OCI-M2 (cell line): ENCODE data around the gene COX7A2.

ENCODE experiments used
- DNase-seq: peaks from one replicate; lab custom pipeline; 2025; ENCODE audit not compliant: unreplicated experiment; lab: John Stamatoyannopoulos, UW

The COX7A2 gene

DNA sequence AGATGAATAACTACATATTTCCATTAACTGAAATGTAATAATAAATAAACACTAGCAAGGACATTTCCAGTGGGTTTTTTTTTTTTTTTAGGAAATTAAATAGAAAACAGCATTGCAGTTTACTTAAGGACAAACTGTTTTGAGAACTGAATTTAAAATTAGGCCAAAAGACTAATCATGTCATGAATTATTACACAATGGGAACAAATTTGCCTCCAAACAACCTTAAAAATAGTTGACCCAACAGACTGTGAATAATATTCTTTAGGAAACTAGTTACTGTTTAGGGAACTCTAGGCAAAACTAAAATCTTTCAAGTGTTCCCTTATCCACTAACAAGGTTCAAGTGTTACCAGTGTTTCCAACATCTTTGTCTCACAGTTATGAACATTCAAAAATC lies 21.3 kb downstream of the COX7A2 start:
- DNase-seq = no peak

DNA sequence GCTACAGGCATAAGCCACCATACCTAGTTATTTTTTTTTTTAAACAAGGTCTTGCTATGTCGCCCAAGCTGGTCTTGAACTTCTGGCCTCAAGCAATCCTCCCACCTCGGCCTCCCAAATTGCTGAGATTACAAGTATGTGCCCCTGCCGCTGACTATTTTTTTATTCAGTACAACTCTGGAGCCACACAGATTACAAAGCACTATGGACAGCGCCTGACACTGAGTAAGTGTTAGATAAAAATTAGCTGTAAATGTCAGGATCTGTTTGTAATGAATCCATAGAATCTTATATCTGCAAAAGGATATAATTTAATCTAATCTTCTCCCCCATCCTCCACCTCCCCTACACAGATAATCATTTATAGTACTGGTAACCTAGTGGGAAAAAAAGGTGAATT lies 22.5 kb downstream of the COX7A2 start:
- no peak for DNase-seq

DNA sequence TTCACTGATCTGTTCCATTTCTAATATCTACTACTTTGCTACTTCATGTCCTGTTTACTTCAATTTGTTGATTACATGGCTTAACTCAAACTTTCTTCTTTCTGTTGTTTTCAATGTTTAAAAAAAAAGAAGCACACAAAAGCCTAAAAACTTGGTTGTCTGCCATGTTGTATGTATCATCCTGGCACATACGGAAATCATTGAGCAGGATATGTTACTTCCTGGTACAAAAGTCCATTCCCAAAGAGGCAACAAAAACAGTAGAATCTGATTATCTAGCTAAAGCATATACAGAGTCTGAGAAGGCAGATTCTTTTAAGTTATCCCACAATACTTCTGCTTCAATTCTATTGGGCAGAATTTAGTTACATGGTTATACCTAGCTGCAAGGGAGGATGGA lies 23.2 kb downstream of the COX7A2 start:
- DNase-seq = no peak

DNA sequence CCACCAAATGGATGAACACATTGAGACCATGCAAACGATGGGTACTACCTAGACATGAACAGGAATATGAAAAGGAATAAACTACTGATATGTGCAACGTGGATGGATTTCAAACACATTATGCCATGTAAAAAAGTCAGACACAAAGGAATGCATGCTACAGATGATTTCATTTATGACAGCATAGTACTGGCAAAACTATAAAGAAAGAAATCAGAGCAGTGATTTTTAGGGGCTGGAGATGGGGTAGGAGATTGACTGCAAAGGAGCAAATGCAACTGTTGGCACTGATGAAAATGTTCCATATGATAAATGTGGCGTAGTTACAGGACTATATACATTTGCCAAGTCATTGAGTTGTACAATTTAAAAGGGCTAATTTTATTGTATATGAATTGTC lies 24.3 kb downstream of the COX7A2 start:
- no peak for DNase-seq

DNA sequence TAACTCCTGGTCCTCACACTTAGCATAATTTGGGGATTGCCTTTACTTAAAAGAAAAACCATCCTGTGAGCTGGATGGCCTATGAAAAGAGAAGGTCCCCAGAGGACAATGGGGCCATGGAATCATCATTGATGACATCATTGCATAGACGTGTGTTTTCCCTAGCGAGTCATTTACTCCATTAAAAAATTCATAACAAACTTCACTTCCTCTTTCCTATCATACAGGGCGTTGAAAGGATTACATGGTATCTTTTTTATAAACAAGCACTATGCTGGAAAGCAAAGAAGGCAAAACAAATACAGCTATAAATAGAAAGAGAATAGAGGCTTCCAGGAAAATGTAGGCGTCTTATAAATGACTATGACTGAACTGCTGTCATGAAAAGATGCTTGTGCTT lies 26.4 kb downstream of the COX7A2 start:
- DNase-seq = no peak

DNA sequence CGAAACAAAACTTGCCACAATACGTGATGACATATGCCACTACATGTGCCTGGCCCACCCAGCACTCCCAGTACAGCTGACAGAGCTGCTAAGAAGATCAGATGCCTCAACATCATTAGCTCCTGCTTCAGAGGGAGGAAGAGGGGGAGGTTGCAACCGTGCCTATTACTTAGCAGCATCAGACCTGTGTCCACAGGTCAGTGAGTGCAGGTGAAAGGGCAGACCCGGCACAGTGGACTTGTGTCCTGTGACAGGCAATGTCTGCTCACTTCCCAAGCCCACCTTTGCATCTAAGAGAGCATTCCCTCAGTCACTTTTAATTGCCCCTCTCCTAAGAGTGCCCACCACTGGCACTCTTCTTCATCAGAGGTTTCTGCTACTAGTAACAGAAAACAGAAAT lies 28.3 kb downstream of the COX7A2 start:
- no peak for DNase-seq

DNA sequence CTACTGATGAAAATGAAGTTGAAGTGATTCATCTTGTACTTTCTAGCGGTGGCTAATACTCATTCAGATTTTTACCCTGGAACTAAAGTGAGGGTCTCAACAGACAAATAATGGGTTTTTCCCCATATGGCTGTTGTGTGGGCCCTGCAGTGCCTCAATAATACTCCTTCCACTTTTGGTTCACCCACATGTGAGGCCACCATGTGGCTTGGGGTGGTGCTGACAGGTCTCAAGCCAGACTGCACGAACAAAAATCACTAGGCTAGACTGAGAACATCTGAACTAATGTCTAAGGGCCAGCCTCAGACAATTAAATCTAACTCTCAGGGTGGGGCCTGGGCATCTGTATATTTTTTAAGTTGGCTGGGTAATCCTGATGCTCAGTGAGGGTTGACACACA lies 29.9 kb downstream of the COX7A2 start:
- no peak for DNase-seq

DNA sequence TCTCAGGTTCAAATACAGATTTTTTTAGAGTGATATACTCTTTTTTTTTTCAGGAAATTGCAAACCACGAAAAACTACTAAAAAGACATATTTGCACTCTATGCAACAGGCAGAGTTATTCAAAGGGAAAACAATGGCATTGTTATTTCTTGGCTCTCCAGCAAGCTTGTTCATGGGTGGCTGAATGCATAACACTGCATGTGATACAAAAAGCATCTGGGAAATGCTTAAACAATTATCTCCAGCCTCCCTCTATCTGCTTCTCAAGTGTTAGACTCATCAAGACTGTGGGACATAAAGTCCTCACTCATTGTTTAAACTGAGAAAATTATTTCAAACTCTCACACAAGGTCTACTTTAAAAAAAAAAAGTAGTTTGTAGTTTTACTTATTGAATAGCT lies 30.5 kb downstream of the COX7A2 start:
- DNase-seq = no peak

DNA sequence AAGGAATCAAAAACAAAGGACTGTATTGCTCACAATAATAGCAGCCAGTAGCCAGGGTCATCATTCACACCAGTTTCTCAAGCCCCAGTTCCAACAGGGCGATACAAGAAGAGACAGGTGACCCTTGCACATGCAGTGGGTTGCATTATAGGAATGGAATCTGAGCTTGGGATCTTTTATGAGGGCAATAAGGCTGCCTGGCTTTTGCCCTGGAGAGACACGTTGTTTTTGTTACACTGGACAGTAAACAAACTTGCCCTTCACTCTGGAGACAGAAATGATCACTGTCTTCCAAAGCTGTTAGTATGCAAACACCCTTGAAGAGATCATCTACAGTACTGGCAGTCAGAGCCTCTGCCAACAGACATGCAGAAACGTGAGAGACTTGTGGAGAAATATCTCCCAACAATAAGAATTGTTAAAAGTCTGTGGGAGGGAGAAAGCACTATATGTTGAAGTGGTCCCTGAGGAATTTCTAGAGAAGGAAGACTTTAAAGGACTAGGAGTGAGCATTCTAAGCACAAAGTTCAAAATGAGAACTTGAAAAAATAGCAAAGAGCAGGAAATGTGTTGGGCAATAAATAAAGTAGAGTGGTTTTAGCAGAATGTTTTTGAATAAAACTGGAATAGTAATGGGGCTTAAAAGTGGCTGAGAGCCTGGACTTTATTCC lies 31.5 kb downstream of the COX7A2 start:
- no peak for DNase-seq

DNA sequence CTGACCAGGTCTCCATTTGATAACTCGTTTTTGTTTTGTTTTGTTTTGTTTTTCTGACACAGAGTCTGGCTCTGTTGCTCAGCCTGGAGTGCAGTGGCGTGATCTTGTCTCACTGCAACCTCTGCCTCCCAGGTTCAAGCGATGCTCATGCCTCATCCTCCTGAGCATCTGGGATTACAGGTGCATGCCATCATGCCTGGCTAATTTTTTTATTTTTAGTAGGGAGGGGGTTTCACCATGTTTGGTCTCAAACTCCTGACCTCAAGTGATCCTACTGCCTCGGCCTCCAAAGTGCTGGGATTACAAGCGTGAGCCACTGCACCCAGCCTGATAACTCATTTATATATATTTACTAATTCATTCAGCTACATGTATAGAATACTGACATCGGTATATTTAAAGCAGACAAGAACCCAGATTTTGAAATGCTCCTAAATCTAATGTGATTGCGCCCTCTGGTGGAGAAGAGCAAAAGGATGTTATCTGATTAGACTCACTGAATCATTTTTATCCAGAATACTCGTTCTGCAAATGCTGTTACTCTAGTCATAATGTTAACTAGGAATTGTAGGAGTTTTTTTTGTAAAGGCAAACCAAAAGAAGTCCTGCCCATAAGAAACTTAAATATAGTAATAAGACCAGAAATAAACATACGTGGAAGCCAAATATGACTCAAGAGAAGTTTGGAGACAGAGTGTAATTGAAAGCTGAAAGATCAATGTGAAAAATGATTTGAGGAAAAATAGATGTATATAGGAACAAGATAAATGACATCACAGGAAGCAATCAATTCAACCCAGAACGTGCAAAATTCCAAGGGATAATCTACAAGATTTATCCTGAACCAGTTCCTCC lies 32.5 kb downstream of the COX7A2 start:
- DNase-seq = no peak

DNA sequence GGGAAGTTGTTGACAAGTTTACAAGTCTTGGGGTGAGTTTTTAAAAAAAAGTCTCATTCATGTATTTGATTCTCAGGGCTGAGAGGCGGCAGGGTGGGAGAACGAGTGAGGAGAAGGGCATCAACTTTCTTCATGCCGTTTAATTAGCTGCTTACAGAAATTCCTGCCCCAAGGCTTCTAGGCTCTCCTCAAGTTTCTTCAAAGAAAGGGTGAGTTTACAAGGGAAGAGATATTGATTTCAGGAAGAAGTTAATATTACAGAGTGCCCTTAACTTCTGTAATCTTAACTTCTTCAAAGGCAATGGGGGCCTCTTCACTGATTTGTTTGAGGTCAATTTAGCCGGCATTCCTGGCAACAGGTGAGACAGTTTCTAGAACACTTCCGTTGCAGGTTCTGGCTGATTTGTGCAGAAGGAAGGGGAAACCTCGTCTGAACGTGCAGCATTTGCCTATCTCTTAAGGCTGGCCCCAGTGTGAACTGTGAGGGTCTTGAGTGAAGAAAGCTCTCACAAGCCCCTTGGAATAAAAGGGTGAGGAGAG lies 34.3 kb downstream of the COX7A2 start:
- DNase-seq = no peak

DNA sequence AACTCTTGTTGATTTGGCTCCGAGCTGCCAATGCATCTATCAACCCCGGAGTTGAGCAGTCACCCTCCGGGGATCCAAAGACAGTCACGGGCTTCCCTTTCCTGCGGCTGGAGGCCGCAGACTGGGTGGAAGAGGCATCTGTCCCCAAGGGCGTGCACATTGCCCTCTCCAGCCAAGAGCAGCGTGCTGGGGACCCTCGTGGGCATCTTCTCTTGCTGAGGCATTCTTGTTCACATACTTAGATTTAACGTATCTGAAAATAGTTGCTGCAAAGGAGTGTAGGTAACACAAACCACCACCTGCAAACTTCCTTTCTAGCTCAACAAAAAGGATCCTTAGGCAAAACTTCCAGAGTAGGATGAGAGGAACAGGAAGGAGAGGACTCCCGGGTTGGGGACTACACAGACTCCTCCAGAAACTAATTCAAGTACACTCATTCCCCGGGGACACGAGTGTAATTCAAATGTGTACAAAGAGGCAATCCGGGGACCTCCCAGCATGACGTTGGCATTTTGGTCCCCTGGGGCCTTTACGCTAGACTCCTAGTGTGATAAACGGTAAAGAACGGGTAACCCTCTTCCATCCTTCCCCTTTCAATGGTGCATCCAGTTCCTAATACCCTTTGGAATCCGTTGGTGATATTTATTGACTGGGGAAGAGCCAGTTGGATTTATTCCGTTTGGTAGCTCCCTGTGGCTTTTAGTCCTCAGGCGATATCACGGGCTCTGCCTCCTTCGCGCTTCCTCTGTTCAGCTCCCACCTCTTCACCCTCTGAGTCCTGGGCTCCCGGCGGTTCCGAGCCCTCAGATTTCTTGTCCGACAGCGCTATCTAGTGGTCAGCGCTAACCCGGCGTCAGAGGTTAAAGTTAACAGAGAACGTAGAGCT lies 35.1 kb downstream of the COX7A2 start:
- peak; percentile 44 for DNase-seq

DNA sequence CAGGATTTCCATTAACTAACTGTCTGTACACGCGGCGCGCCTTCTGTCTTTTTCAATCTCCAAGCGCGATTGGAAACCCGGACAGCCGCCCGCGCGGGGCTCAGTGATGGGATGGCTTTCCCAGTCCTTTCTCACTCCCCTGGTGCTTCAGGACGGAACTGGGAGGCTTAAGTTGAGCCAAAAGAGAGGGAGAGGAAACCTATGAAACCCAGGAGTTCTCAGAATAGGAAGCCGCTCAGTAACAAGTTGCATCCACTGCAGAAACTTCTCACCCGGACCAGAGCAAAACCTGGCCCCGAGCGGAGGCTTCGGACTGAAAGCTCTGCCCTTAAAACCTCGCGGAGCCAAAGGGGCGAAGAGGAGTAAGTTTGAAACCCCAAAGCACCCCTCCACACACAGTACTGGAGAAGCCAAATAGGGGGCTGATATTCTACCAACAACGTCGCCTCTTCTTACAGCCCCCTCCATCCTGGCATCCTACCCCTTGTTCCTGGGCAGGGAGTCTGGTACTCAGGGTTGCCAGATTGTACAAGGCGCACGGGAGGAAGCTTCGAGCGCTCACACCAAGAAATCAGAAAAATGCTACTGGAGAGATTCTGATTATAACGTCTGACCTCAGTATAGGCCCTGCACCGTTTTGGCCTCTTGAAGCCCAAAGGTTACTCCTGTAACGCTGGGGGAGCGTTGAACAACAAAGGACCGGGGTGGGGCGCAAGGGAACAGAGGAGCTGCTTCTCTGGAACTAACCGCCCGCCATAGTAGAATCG lies 36.8 kb downstream of the COX7A2 start:
- no peak for DNase-seq

DNA sequence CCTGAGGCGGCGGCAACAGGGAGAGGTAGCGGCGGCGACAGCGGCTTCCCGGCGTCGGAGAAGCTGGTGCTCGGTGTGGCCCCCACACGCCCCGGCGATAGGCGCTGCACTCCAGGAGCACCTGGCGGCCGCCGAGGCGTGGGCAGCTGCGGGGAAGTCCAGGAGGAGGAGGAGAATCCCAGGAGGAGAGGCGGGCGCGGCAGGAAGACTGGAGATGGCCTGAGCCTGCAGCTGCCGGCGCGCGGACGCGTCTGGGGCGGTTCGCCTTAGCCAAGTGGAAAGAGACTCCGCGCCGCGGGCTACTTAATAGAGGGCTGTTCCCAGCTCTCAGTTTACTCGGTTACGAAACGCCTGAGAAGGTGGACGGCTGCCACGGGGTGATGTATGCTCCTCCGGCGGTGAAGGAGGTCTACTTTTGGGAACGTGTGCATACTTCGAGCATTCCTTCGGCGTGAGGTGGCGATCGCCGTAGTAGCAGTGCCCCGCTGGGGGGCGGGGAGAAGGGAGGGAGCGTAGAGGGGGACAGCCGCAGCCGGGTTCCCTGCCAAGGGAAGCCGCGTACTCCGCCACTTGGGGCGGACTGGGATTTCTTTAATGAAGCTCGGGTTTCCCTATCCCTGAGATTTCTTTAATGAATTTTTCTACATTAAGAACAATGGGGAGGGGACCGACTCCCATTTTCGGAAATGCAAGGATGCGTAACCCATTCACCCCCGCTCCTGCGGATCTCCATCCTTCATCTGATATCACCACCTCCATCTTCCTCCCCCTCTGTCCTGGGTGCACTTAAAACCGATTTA lies 37.6 kb downstream of the COX7A2 start, which contains the start of gene COL12A1:
COL12A1 (minus strand) TSS at position 278 of the 800 bp plus-strand sequence. CDS start 3,261 bp downstream, outside the sequence.
- no peak for DNase-seq

DNA sequence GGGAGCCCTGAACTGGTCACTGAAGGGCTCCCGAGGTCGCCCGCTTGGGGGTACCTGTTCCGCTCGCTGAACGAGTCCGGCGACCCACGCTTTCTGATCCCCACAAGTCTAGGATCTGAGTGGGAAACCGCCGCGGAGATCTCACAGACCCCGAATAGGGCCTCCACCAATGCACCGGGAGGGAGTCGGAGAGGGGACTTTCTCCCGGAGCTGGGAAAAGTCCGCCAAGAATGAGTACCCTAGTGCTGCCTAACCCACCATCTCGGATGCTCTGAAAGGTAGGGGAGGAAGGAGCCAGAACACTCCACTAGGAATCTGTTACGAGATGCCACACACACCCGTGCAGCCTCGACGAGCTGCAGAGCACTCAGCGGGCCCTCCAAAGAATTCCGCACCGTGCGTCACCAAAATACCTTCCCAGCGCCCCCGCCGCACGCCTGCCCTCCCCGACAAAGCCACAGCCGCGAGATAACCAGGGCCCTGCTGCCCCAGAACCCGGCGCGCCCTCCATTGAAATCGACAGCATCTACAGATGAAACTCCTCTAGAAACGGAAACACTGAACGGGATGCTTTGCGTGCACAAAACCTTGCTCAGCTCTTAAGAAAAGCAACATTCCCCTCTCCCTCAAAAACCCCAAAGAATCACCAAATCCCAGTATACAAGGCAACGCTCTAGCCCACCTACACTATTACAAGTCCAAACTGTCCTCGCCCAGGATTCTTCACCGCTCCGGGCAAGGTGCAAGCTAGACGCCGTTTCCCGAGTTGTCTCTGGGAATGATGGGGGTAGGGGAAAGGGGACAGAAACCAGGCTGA lies 38.4 kb downstream of the COX7A2 start:
- DNase-seq = no peak

DNA sequence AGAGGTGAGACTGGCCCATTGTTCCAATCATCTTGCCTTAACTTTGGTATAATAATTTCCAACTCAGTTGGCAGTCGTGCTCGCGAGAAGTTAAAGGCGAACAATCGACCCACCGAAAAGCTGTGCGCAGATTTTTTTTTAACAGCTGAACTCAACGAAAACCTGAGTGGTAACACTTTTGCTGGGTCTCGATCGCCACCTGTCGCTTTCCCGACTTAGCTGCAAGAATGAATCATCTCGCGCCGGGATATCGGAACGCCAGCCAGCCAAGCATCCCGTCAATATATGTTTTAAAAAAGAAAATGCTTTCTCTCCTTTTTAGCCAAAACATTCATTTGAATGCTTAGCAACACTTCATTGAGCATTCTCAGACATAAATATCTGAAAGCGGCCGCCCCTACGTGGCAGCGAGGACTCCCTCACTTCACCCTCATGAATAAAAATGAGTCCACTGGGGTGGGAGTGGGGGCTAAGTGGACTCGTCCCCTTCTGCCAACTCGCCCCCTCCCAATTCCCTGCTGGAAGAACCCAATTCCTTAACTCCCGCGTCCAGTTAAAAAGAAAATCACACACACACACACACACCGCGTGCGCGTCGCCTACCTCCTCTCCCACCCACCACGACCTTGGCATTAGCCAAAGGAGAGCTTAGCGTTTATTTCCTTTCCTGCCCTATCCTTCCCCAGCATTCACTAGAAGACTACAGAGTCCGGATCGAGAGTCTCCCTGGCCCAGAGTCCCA lies 39.2 kb downstream of the COX7A2 start:
- no peak for DNase-seq

DNA sequence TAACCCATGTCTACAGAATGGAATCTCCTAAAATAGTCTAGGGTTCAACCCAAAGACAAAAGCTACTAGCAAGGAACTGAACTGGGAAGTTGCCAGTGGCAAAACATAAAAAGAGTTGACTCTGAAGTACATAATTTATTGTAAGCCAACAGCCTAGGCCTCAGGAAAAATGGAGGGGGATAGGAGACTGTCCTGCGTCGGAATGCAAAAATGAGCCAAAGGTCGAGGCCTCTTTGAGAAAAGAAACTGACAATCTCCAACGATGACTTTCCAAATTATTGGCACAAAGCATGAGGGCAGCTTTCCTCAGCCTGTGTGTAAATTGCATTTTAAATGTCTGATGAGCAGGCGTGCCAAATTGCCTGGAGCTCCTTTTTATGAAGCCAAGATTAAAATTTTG lies 39.9 kb downstream of the COX7A2 start:
- DNase-seq = no peak

DNA sequence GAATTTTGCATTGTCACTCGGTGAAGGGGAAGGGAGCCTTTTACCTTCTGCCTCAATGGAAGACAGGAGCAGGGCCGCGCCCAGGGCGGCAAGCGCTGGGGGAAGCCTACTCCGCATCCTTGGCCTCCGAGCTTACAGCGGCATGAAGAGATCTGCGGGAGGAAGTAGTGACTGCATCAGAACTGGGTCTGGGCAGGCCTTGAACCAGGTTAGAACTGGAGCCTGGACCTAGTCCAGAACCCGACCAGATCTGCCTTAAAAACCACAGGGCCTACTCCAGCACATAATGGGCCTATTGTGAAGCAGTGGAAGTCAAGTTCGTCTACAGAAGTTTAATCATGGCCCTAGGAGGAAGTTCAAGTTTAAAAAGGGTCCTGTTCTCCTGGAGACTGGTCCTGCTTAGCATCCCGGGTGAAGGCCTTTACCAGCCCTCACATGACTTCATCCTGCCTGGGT lies 40.9 kb downstream of the COX7A2 start:
- no peak for DNase-seq
